H1 (cell line): Measurements from ENCODE around the gene JPH3. TPM values are rescaled to one million over a fixed set of nuclear protein-coding genes. Genes with fewer than 3 reads are reported as not detected.
A peak's percentile ranks its signal among the peaks of the same experiment; 100 is the strongest.

ENCODE experiments used
- CTCF ChIA-PET: fragments of 300-600 bp; sonication (Branson Sonifier 250); formaldehyde crosslinking; loops from one replicate; lab custom pipeline; 2021; ENCODE audit not compliant: partially characterized antibody; lab: Charles Lee
- POLR2A ChIA-PET: fragments of 300-600 bp; sonication (Branson Sonifier 250); formaldehyde crosslinking; loops from one replicate; lab custom pipeline; 2021; ENCODE audit warnings: inconsistent platforms; ENCODE audit not compliant: partially characterized antibody; lab: Charles Lee
- DNase-seq, 2 experiments: peaks; one replicate each; pipeline versions ENCODE4 v3.0.0 to v3.0.0-alpha.2; 2010 to 2022; ENCODE audit warnings: low spot score in 2 of 2, low read depth in 1 of 2, mixed read lengths in 1 of 2
- FAIRE-seq: peaks from 2 replicates; lab custom pipeline; 2011; peaks lifted over from hg19 to GRCh38; lab: Jason Lieb, UNC
- H2AFZ ChIP-seq: 2 replicates; pipeline ENCODE4 v1.8.1; 2012; ENCODE audit warnings: low read length, inconsistent platforms
- H2AK5ac ChIP-seq: 2 replicates; pipeline ENCODE4 v1.6.1; 2013; ENCODE audit warnings: low read depth, low read length
- H2BK120ac ChIP-seq: replicated peaks from 2 replicates; pipeline ENCODE3; 2013; ENCODE audit warnings: low read depth, low read length, inconsistent platforms
- H2BK12ac ChIP-seq: 2 replicates; pipeline ENCODE4 v1.6.1; 2013; ENCODE audit warnings: low read depth, low read length
- H2BK15ac ChIP-seq: 2 replicates; pipeline ENCODE4 v1.6.1; 2013; ENCODE audit warnings: low read length
- H2BK20ac ChIP-seq: 2 replicates; pipeline ENCODE4 v1.6.1; 2013; ENCODE audit warnings: low read length
- H2BK5ac ChIP-seq: 2 replicates; pipeline ENCODE4 v1.6.1; 2013; ENCODE audit warnings: low read depth, low read length
- H3K14ac ChIP-seq: 2 replicates; pipeline ENCODE4 v1.6.1; 2013; ENCODE audit warnings: inconsistent platforms; ENCODE audit not compliant: insufficient read length
- H3K18ac ChIP-seq: 2 replicates; pipeline ENCODE4 v1.6.1; 2013; ENCODE audit warnings: low read length; ENCODE audit errors: extremely low read depth
- H3K23ac ChIP-seq: 2 replicates; pipeline ENCODE4 v1.6.1; 2013; ENCODE audit warnings: inconsistent platforms; ENCODE audit not compliant: insufficient read length
- H3K23me2 ChIP-seq: 2 replicates; pipeline ENCODE4 v1.6.1; 2013; ENCODE audit warnings: low read depth, low read length
- H3K27ac ChIP-seq: 2 replicates; pipeline ENCODE4 v1.6.1; 2011; ENCODE audit warnings: low read depth, low read length, inconsistent platforms
- H3K27me3 ChIP-seq, 4 experiments: replicated peaks in 1 of 4; 1 replicate in 1 of 4; 2 replicates in 3 of 4; pipeline versions ENCODE4 v1.6.1 to v1.8.1; 2011 to 2013; ENCODE audit warnings: low read length in 3 of 4, mild to moderate bottlenecking in 3 of 4, inconsistent platforms in 2 of 4, mixed read lengths in 2 of 4, moderate library complexity in 1 of 4; ENCODE audit not compliant: control insufficient read depth in 3 of 4, insufficient read depth in 3 of 4; ENCODE audit errors: extremely low read depth in 1 of 4
- H3K36me3 ChIP-seq, 4 experiments: 2 replicates each; pipeline versions ENCODE4 v1.6.1 to v1.8.1; 2011 to 2013; ENCODE audit warnings: mild to moderate bottlenecking in 4 of 4, low read length in 3 of 4, moderate library complexity in 2 of 4, control low read depth in 1 of 4, inconsistent platforms in 1 of 4; ENCODE audit not compliant: insufficient read depth in 4 of 4, control insufficient read depth in 2 of 4
- H3K4ac ChIP-seq: replicated peaks from 2 replicates; pipeline ENCODE3; 2013; ENCODE audit warnings: low read length, low read depth, mixed read lengths, inconsistent platforms; ENCODE audit not compliant: insufficient read length
- H3K4me1 ChIP-seq, 4 experiments: replicated peaks in 1 of 4; 1 replicate in 1 of 4; 2 replicates in 3 of 4; pipeline versions ENCODE4 v1.6.1 to v1.8.1; 2011 to 2013; ENCODE audit warnings: low read length in 3 of 4, inconsistent platforms in 2 of 4, mixed read lengths in 1 of 4; ENCODE audit not compliant: insufficient read depth in 4 of 4, control insufficient read depth in 3 of 4
- H3K4me2 ChIP-seq, 2 experiments: 2 replicates each; pipeline versions ENCODE4 v1.6.1 to v1.8.1; 2011 to 2013; ENCODE audit warnings: low read depth in 2 of 2, low read length in 2 of 2, control low read depth in 1 of 2, inconsistent platforms in 1 of 2, mild to moderate bottlenecking in 1 of 2; ENCODE audit not compliant: insufficient read depth in 1 of 2
- H3K4me3 ChIP-seq, 4 experiments: fragments of 200-600, 300-600 bp in 1 of 4; sonication (generic), shearing (Covaris generic), sonication (Bioruptor Twin) in 1 of 4; 2 replicates each; pipeline versions ENCODE4 v1.5.1 to v1.8.1; 2011 to 2016; ENCODE audit warnings: low read length in 4 of 4, low read depth in 3 of 4, control low read depth in 2 of 4, inconsistent platforms in 2 of 4, mild to moderate bottlenecking in 2 of 4, mixed read lengths in 1 of 4, moderate library complexity in 1 of 4; ENCODE audit not compliant: insufficient read depth in 2 of 4; ENCODE audit errors: extremely low read depth in 1 of 4
- H3K56ac ChIP-seq: replicated peaks from 2 replicates; pipeline ENCODE3; 2013; ENCODE audit warnings: low read depth, mild to moderate bottlenecking, mixed read lengths, low read length, inconsistent platforms; ENCODE audit not compliant: insufficient read length
- H3K79me1 ChIP-seq: 2 replicates; pipeline ENCODE4 v1.6.1; 2013; ENCODE audit warnings: low read depth, low read length, control low read depth
- H3K79me2 ChIP-seq, 2 experiments: 2 replicates each; pipeline versions ENCODE4 v1.6.1 to v1.8.1; 2012 to 2013; ENCODE audit warnings: low read length in 2 of 2, mild to moderate bottlenecking in 2 of 2, inconsistent platforms in 1 of 2; ENCODE audit not compliant: insufficient read depth in 2 of 2, control insufficient read depth in 1 of 2
- H3K9ac ChIP-seq, 4 experiments: replicated peaks in 1 of 4; 1 replicate in 1 of 4; 2 replicates in 3 of 4; pipeline versions ENCODE4 v1.6.1 to v1.8.1; 2011 to 2013; ENCODE audit warnings: low read depth in 3 of 4, low read length in 3 of 4, control low read depth in 2 of 4, mild to moderate bottlenecking in 2 of 4, moderate library complexity in 2 of 4, inconsistent platforms in 1 of 4; ENCODE audit errors: extremely low read depth in 1 of 4
- H3K9me3 ChIP-seq, 2 experiments: 2 replicates each; pipeline versions ENCODE4 v1.6.1 to v1.8.1; 2012 to 2013; ENCODE audit warnings: mild to moderate bottlenecking in 2 of 2, moderate library complexity in 2 of 2, control low read depth in 1 of 2, inconsistent platforms in 1 of 2, low read depth in 1 of 2, low read length in 1 of 2, mixed read lengths in 1 of 2; ENCODE audit not compliant: insufficient read depth in 2 of 2
- H4K20me1 ChIP-seq, 2 experiments: replicated peaks in 1 of 2; 2 replicates each; pipeline versions ENCODE3 to v1.8.1; 2011 to 2013; ENCODE audit warnings: inconsistent platforms in 2 of 2, low read length in 2 of 2, mild to moderate bottlenecking in 1 of 2; ENCODE audit not compliant: insufficient read depth in 2 of 2, control insufficient read depth in 1 of 2
- H4K5ac ChIP-seq: 2 replicates; pipeline ENCODE4 v1.6.1; 2013; ENCODE audit warnings: low read length, low read depth, mixed read lengths, inconsistent platforms; ENCODE audit not compliant: insufficient read length
- H4K8ac ChIP-seq: 2 replicates; pipeline ENCODE4 v1.8.0; 2013; ENCODE audit warnings: mild to moderate bottlenecking, moderate library complexity, low read length, inconsistent platforms; ENCODE audit not compliant: insufficient read depth; ENCODE audit errors: extremely low read depth
- H4K91ac ChIP-seq: replicated peaks from 2 replicates; pipeline ENCODE3; 2013; ENCODE audit warnings: low read length, mixed read lengths, inconsistent platforms; ENCODE audit not compliant: insufficient read length
- WGBS, 2 experiments: shearing (Covaris generic) in 1 of 2; methylation state at CpG; one replicate each; pipeline versions ENCODE4 v1.1.6 to v1.1.7; 2013 to 2015; ENCODE audit warnings: low lambda C conversion rate in 2 of 2, mixed read lengths in 2 of 2, inconsistent platforms in 1 of 2, low coverage in 1 of 2, missing lambda C conversion rate in 1 of 2; ENCODE audit not compliant: insufficient replicate concordance in 2 of 2, insufficient coverage in 1 of 2, insufficient read length in 1 of 2; ENCODE audit errors: extremely low coverage in 1 of 2, missing lambda C conversion rate in 1 of 2; 5-methylcytosine and 5-hydroxymethylcytosine counted together
- polyA plus RNA-seq, 7 experiments: library from polyadenylated mRNA; depleted of rRNA in 3 of 7; stranded (reverse) in 5 of 7; unstranded in 2 of 7; fragments of >200 nt in 5 of 7; fragments of 200-250 nt in 2 of 7; gene quantifications; 1 replicate in 5 of 7; 2 replicates in 1 of 7; 4 replicates in 1 of 7; pipeline versions ENCODE4 v1.2.1 to v1.2.3, GENCODE V29; 2011 to 2013; ENCODE audit warnings: missing spikeins in 2 of 7, mixed read lengths in 2 of 7
- total RNA-seq: library from RNA; stranded (reverse); fragmentation: NEBNext Ultra II Directional; extraction: Animal tissue kit (Norgen Biotek cat#: 25700); gene quantifications from 2 replicates; pipeline ENCODE4 v1.2.1, GENCODE V29; 2021

JPH3 gene
- total and polyA plus RNA-seq, 2 of the 8 experiments (the other 6 are each of a cell fraction or from before 2014, with no cell fraction given), result 10.3 to 28.3 TPM

- ChIA-PET POLR2A (no interaction called here), CTCF (interaction anchor here (1.1 to 4.1 kb wide), 5 partner anchors 8 to 49 kb away, joined by 3 to 36 read pairs (median 7); no protein-coding TSS in a partner anchor)
These were observed 17.8 kb downstream of the JPH3 start for GRCh38 chr16:87620201-87620495.

More at GRCh38 chr16:87620201-87620495, 17.8 kb downstream of the JPH3 start:
- Histone ChIP-seq H4K91ac (no peak overlapping the region), H4K8ac (no peak overlapping the region), H2BK120ac (no peak overlapping the region), H2AK5ac (no peak overlapping the region), H3K79me1 (peaks cover 2% of the 10 kb centered on the region; the same call in 1 of the 2 replicates), H3K9ac (no peak overlapping the region), H3K9me3 (no peaks in the 10 kb centered on the region), H2BK15ac (no peak overlapping the region), H3K4ac (no peak overlapping the region), H4K20me1 (peaks cover 4 to 11% of the 10 kb centered on the region in 2 experiments), H3K27me3 (no peaks in the 10 kb centered on the region), H3K36me3 (no peaks in the 10 kb centered on the region), H2BK5ac (no peak overlapping the region), H3K79me2 (no peaks in the 10 kb centered on the region; a peak in 1 of 4 replicates), H3K4me2 (peak overlapping the region; percentile 8 to 14; a peak in 3 of 4 replicates), H2BK20ac (no peak overlapping the region), H2AFZ (no peak overlapping the region), H3K23ac (no peak overlapping the region), H3K27ac (no peak overlapping the region), H3K14ac (no peak overlapping the region), H3K4me3 (no peak overlapping the region), H3K18ac (no peak overlapping the region), H4K5ac (no peak overlapping the region), H3K56ac (no peak overlapping the region), H3K23me2 (no peaks in the 10 kb centered on the region), H3K4me1 (peaks cover 0 to 20% (median 3%) of the 10 kb centered on the region in 4 experiments; a peak in 6 of 7 replicates), H2BK12ac (no peak overlapping the region)
- FAIRE-seq (no peak), DNase-seq (no peak)
- 36% methylated on average over 4 of the region's 5 CpGs; no CpG with 5 or more reads in 1 of the 2 experiments for WGBS, 2 experiments
